Vagina (tissue), 2 donors: ENCODE measurements around the gene AQP12A. TPM values are rescaled to one million over a fixed set of nuclear protein-coding genes. Genes with fewer than 3 reads are reported as not detected.

ENCODE experiments used
- DNase-seq, 2 donors: peaks; one replicate each; pipeline ENCODE4 v3.0.0-alpha.2; 2017; ENCODE audit errors: extremely low spot score in 2 of 2
- H3K27ac ChIP-seq: fragments of 200-600 bp; sonication (generic); one replicate; pipeline ENCODE4 v1.5.1; 2019
- H3K27me3 ChIP-seq: fragments of 200-600 bp; sonication (generic); one replicate; pipeline ENCODE4 v1.5.1; 2019
- H3K36me3 ChIP-seq, 2 donors: fragments of 200-600 bp; sonication (generic); one replicate each; pipeline ENCODE4 v1.5.1; 2017 to 2019
- H3K4me1 ChIP-seq: fragments of 200-600 bp; sonication (generic); one replicate; pipeline ENCODE4 v1.5.1; 2019
- H3K4me3 ChIP-seq, 2 donors: fragments of 200-600 bp; sonication (generic); 1 replicate in 1 of 2; 2 replicates in 1 of 2; pipeline ENCODE4 v1.5.1; 2016 to 2019
- H3K9me3 ChIP-seq: fragments of 200-600 bp; sonication (generic); one replicate; pipeline ENCODE4 v1.5.1; 2019
- POLR2A ChIP-seq, 2 donors: fragments of 450-650 bp; IDR thresholded peaks; one replicate each; pipeline ENCODE4 v1.6.1; 2017; ENCODE audit warnings: antibody characterized with exemption in 2 of 2, mild to moderate bottlenecking in 2 of 2, moderate library complexity in 2 of 2
- POLR2AphosphoS5 ChIP-seq, 2 donors: sonication (generic); formaldehyde crosslinking; IDR thresholded peaks; one replicate each; pipeline ENCODE4 v1.9.0; 2017; ENCODE audit warnings: antibody characterized with exemption in 2 of 2, mild to moderate bottlenecking in 2 of 2, low read depth in 1 of 2; ENCODE audit not compliant: insufficient read depth in 1 of 2
- intact Hi-C: fragments of 100-400 bp; cut with DNase I; formaldehyde crosslinking; loops from one replicate; pipeline ENCODE4 v1.15.1; 2023
- total RNA-seq: library from RNA; depleted of rRNA; stranded (reverse); fragments of >200 nt; gene quantifications from one replicate; pipeline ENCODE4 v1.2.3, GENCODE V29; 2016
- TF ChIP-seq, protein P1 (sequence below), 3 experiments: fragments of 450-650 bp in 2 of 3; fragments of 200-600 bp in 1 of 3; sonication (generic) in 1 of 3; IDR thresholded peaks; one replicate each; pipeline ENCODE4 v1.5.1; 2017 to 2019; ENCODE audit warnings: antibody characterized with exemption in 3 of 3, mild to moderate bottlenecking in 2 of 3, moderate library complexity in 2 of 3

Gene AQP12A
- total RNA-seq, 1 donor from 2014 or later, result not detected

DNA sequence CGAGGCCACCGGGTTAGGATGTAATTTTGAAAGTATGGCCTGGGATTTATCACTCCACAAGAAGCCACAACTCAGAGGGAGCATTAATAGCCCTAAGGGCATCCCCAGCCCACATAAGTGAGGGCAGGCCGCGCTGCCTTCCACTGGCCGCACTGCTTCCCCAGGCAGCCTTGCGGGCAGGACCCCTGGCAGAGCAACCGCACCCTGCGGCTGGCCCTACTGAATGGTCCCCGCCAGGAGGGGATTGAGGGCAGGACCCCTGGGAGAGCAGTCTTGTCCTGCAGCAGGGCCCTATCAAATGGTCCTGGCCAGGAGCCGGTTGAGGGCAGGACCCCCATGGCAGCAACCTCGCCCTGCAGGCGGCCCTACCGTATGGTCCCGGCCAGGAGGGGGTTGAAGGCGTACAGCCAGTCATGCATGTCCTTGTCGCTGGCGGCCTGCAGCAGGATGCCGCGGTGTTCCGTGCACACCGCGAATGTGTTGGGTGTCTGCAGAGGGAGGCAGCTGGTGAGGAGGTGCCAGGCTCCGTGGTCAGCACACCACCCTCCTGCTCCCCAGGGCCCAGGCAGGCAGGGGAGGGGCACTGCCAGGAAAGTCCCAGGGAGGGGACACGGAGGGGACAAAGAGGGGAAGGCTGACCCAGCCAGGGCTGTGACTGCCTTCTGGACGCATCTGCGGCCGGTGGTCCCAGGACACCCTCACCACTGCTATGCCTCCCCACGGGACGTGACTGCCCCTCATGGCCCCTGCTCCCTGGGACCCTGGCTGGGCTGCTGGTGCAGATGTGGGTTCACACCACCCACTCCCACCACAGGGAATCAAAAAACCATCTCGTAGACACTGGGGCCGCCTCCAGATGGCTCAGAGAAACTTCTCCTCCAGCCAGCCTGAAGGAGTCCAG lies 26.3 kb downstream of the AQP12A start:
- intact Hi-C loops, result no loop called here

GRCh38 chr2:240718896-240719490 lies 27.3 kb downstream of the AQP12A start:
- H3K27ac ChIP-seq, result no peak overlapping the region
- intact Hi-C loops, result no loop called here
- TF ChIP-seq, protein P1, sequence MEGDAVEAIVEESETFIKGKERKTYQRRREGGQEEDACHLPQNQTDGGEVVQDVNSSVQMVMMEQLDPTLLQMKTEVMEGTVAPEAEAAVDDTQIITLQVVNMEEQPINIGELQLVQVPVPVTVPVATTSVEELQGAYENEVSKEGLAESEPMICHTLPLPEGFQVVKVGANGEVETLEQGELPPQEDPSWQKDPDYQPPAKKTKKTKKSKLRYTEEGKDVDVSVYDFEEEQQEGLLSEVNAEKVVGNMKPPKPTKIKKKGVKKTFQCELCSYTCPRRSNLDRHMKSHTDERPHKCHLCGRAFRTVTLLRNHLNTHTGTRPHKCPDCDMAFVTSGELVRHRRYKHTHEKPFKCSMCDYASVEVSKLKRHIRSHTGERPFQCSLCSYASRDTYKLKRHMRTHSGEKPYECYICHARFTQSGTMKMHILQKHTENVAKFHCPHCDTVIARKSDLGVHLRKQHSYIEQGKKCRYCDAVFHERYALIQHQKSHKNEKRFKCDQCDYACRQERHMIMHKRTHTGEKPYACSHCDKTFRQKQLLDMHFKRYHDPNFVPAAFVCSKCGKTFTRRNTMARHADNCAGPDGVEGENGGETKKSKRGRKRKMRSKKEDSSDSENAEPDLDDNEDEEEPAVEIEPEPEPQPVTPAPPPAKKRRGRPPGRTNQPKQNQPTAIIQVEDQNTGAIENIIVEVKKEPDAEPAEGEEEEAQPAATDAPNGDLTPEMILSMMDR (IDR thresholded peaks at IDR 0.05), result no peak
- TF ChIP-seq POLR2A (IDR thresholded peaks at IDR 0.05), result no peak
- no peak for TF ChIP-seq POLR2AphosphoS5 (IDR thresholded peaks at IDR 0.05; ENCODE audit: insufficient read depth in 1 of 2, low read depth in 1 of 2)

More for the DNA sequence above, 26.3 kb downstream of the AQP12A start:
- TF ChIP-seq POLR2A (IDR thresholded peaks at IDR 0.05) (no peak), POLR2AphosphoS5 (IDR thresholded peaks at IDR 0.05; ENCODE audit: insufficient read depth in 1 of 2, low read depth in 1 of 2) (no peak)
- TF ChIP-seq, protein P1 (IDR thresholded peaks at IDR 0.05), result no peak
- H3K36me3 ChIP-seq, result no peaks in the 10 kb centered on the region
- H3K4me3 ChIP-seq, result no peak overlapping the region
- H3K9me3 ChIP-seq, result no peaks in the 10 kb centered on the region
- H3K27ac ChIP-seq, result no peak overlapping the region
- no peaks in the 10 kb centered on the region for H3K4me1 ChIP-seq
- no peak for DNase-seq
- no peaks in the 10 kb centered on the region for H3K27me3 ChIP-seq

DNA sequence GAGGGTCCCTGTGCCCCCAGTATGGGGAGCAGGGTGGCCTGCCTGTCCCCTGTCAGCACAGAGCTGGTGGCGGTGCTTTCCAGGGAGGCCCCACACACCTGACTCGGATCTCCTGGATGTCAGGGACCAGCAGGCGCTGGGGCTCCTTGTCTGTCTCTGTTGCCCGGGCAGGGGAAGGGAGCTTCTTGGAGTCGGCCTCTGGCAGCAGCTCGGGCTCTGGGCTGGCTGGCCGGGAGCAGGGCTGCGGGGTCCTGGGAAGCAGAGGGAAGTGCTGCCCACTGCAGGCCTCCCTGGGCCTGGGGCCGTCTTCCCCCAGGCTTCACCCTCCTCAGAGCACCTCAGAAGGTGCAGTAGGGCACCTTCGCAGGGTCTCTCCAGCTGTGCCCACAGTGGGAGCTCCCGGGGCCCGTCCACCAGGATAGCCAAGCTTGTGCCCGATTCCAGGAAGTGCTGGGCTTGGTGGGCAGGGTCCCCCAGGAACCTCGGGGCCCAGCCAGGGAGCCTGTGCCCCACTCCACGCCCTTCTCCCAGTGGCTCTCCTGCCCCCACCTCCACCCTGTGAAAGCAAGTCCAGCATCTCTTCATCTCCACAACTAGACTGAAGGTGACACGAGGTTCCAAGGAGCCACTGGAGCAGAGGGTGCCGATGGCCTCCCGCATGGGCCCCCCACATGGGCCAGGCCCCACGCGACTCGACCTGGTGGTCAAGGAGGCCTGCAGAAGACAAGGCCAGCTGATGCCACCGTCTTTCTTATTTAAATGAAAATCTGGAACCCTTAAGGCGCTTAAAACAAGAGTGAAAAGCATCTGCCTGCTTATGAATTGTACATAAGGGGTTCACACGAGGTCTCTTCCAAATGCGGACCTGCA lies 28.2 kb downstream of the AQP12A start:
- TF ChIP-seq POLR2A (IDR thresholded peaks at IDR 0.05) (no peak), POLR2AphosphoS5 (IDR thresholded peaks at IDR 0.05; ENCODE audit: insufficient read depth in 1 of 2, low read depth in 1 of 2) (no peak)
- TF ChIP-seq, protein P1 (IDR thresholded peaks at IDR 0.05), result no peak
- DNase-seq, result no peak
- no peak overlapping the region for H3K4me3 ChIP-seq
- intact Hi-C loops, result no loop called here
- H3K36me3 ChIP-seq, result no peaks in the 10 kb centered on the region
- H3K27me3 ChIP-seq, result no peaks in the 10 kb centered on the region
- no peaks in the 10 kb centered on the region for H3K9me3 ChIP-seq
- no peak overlapping the region for H3K27ac ChIP-seq
- H3K4me1 ChIP-seq, result no peaks in the 10 kb centered on the region

More at GRCh38 chr2:240718896-240719490, 27.3 kb downstream of the AQP12A start:
- no peak for DNase-seq
- no peaks in the 10 kb centered on the region for H3K27me3 ChIP-seq
- no peaks in the 10 kb centered on the region for H3K4me1 ChIP-seq
- no peaks in the 10 kb centered on the region for H3K9me3 ChIP-seq
- no peak overlapping the region for H3K4me3 ChIP-seq
- no peaks in the 10 kb centered on the region for H3K36me3 ChIP-seq

DNA sequence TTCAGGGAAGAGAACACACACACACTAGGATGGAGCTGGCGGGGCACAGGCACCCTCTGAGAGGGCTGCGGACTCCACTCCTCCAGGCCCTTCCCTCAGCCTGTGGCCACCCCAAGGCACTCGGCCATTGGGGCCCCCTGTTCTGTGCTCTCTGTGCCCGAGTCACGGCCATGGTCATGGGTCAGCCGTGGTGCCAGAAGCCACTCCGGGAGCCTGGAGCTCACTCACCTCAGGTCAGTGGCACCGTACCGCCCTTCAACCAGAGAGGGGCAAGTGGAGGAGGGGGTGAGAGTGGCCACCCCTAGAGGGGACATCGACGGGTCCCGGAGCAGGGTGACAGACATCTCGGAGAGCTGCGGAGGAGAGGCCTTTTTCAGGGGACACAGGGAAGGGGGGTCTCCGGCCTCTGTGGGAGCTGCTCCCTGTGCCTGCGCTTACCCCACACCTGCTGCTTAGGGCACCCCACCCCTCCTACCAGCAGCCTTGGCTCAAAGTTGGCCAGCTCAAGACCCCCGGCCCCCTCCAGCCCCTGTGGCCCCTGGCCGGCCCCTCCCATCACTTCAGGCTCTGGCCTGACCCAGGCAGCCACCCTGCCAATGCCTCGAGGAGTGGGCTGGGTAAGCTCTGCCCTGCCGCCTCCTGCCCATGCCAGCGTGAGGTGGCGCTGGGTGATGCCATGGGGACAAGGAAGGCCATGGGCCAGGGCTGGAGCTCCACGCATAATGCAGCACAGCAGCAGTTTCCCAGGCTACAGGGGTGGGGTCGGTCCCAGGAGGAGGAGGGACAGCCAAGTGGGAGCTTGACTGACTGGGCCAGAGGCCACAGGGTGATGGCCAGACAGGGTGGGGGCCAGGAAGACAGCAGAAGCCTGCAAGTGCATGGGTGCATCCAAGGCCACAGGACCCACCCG lies 29.3 kb downstream of the AQP12A start:
- intact Hi-C loops, result no loop called here
- Histone ChIP-seq H3K27ac (no peak overlapping the region), H3K36me3 (no peaks in the 10 kb centered on the region), H3K27me3 (no peaks in the 10 kb centered on the region), H3K4me3 (no peak overlapping the region), H3K4me1 (no peaks in the 10 kb centered on the region), H3K9me3 (no peaks in the 10 kb centered on the region)
- TF ChIP-seq POLR2A (IDR thresholded peaks at IDR 0.05), result no peak
- TF ChIP-seq POLR2AphosphoS5 (IDR thresholded peaks at IDR 0.05; ENCODE audit: insufficient read depth in 1 of 2, low read depth in 1 of 2), result no peak
- TF ChIP-seq, protein P1 (IDR thresholded peaks at IDR 0.05), result no peak
- no peak for DNase-seq
